ENCODE results near the gene C10orf95. TPM values are rescaled to one million over a fixed set of nuclear protein-coding genes. Genes with fewer than 3 reads are reported as not detected.

Gene C10orf95
- total RNA-seq, 1 donor from 2014 or later = 0.13 TPM

DNA sequence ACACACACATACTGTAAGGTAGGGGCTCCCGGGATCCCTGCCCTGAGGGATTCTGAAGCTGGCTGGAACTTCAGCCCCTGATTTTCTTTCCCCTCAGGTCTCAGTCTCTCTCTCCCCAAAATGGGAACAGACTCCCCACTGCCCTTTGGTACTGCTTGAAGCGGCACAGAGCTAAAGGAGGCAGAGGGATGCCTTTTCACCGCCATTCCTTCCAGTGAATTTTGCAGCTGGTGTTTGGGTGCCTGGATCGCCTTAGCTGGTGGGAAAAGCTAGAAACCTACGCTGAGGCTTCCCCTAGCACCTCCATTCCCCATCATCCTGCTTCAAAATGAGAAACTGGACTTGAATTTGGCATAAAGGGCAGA lies 16.2 kb downstream of the C10orf95 start:
- no peak for DNase-seq (ENCODE audit: low read depth, low spot score)

DNA sequence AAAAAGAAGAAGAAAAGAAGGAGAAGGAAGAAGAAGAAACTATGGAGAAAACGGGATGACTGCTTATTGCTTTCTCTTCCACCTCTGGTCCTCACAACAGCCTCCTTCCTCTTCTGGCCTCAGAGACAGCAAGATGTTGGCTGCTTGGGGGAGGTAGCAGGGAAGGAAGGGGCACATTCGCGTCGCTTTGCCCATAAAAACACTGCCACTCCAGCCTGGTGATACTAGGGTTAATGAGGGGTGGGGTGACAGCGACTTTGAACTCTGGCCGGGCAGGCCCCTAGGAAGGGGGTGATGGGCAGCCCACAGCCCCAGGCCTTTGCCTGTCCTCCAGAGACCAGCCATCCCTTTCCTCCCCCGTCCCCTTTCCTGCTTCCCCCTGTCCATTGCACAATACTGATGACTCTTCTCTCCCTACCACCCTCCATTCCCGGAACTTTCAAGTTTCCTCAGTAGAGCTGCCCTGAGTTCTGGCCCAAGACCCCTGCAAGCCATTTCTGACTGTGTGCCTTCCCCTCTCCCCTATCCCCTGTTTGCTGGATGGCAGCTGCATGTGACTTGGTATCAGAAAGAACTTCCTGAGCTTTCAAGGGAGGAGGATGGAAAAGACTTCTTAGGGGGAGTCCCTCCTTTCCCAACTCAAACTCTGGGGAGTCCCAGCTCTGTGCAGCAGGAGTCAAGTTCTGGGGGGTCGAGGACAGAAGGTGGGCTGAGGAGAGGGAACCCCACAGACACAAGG lies 16.8 kb downstream of the C10orf95 start:
- DNase-seq (ENCODE audit: low read depth, low spot score) = no peak

DNA sequence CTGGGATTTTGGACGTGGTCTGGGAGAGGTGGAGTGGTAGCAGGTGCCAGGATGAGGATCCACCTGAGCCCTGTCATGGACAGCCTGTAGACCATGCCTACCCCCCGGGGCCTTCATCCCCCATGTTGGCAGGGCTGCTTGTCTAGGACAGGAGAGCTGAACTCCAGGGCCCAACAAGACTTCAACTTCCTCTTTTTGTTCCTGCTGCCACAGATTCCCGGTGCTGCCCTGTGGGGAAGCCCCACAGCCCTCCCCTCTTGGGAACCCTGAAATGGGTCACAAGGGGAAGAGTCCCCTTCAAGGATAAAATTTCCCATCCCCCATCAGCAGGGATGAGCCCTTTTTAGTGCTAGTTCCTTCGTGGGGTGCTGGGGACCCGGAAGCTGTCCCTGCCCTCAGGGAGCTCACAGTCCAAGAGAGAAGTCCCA lies 17.7 kb downstream of the C10orf95 start:
- DNase-seq (ENCODE audit: low read depth, low spot score) = no peak

DNA sequence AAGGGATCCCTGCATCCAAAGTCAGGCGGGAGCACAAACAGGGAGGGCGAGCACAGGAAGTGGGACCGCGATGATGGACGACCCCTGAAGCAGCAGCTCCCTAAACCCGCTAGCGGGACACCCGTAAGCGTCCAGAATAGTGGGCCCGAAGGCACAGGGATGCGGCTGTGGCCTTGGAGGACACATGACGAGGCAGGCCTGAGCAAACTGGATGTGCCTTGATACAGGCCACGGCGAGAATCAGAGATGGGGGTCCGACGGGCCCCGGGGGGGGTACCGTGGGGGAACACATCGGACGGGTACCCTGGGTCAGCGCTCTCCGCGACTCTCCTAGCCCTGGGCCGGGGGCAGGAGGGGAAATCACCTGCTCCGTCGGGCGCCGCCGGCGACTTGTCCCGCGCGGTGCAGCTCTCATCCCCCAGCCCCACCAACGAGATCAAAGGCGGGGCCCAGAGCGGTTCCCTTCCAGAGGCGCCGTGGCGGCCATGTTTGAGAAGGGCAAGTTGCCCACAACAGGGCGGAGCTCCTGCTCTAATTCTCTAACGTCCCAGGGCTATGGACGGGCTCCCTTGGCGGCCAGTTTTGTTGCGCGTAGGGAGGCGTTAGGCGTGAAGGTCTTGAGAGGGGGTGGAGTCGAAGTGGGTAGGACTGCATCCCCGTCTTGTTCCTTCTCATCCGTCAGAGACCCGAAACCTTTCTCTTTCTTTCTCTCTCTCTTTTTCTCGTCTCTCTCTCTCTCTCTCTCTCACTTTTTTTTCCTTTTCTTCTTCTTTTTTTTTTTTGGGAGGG lies 19.0 kb downstream of the C10orf95 start, which contains the start of gene CUEDC2:
Gene CUEDC2 (minus strand): TSS at position 413 of the 789 bp plus-strand sequence. CDS start 7,386 bp downstream, outside the sequence.
- peak; percentile 84 for DNase-seq (ENCODE audit: low read depth, low spot score)

DNA sequence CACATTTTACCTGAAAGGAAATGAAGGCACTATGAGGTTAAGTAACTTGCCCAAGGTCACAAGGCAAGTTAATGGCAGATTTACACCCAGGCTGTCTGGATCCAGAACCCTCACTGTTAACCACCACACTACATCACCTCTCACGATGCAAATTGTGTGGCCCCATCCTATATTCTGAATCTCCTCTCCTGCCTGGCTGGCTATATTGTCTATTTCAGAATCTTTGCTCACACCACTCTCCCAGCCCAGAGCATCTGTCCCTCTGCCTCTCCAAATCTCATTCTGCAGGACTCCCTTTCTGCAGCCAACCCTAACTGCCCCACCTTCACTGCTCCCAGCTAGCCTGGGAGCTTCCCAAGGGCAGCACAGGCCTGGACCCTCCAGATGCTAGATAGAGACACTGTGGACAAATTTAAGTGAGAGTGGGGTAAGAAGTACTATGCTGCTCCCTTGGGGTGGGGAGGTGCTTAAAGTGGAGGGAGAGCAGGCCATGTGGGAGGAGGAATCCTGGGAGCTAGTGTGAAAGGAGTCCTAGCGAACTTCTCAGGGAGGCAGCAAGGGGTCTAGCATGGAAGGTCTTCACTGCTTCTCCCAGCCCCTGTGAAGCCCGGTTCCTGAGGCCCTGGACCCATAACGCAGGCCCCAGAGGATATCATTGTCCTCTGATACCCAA lies 19.8 kb downstream of the C10orf95 start:
- no peak for DNase-seq (ENCODE audit: low read depth, low spot score)

DNA sequence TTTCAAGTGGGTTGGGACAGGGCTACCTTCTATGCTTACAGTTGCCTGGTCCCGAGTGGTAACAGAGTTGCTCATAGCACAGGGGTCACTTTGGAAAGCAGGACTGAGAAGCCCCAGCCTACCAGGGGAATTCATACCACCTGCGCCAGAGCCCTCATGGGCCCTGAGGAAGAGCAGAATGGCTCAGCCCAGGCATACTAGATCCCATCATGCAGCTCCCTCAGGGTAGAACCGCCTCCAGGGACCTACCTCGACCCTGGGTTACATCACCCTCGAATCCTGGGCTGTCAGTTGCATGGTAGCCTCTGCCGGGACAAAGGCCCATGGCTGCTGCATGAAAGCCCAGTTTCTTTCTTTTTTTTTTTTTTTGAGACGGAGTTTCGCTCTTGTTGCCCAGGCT lies 21.9 kb downstream of the C10orf95 start:
- no peak for DNase-seq (ENCODE audit: low read depth, low spot score)

DNA sequence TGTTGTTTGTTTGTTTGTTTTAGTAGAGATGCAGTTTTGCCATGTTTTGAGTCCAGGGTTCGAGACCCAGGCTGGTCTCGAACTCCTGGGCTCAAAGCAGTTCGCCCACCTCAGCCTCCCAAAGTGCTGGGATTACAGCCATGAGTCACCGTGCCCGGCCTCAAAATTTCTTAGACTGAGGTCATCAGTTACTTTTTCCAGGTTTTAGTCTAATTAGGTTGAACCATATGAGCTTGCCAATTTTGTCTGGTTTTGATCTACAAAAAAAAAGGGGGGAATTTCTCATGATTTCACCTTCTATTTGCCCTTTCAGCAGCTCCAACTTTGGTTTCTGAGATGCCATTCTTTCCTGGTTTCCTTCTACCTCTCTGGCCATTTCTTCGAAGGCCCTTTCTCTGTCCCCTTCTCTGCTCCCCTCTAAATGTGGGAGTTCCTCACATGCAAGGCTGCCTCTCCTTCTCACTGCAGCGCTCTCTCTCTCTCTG lies 24.5 kb downstream of the C10orf95 start:
- no peak for DNase-seq (ENCODE audit: low read depth, low spot score)

DNA sequence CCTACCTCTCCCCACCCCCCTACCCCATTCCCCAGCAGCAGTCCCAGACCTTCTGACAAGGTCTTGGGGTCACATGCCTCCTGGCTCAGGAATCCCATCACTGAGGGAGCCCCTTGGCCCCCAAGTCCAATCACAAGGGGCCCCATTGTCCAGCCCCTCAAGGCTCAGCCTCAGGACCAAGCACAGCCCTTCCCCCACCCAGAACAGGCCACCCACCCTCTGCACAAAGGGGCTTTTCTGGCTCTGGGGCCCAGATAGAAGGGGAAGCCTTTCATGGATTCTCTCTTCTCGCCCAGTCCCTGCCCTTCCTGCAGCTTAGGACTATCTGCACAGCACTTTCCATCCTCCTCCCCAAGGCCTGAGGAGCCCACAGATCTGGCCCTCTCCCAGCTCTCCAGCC lies 25.9 kb downstream of the C10orf95 start:
- no peak for DNase-seq (ENCODE audit: low read depth, low spot score)

DNA sequence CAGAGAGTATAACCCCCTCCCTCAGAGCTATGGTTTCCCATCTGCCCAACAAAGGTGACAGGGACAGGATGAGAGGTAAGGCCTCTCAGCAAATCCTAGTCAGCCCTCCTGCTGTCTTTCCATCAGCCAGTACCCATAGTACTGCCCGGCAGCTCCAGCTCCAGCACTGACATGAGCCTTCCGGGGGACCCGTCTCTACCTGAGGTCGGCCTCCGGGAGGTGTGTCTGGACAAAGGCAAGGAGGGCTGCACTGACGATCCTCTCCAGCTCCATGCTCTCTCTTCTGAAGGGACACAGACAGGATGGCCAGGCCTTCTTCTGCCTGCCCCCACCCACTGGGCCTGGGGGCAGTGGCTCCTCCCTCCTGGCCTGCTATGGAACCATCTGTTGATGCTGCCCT lies 26.4 kb downstream of the C10orf95 start:
- no peak for DNase-seq (ENCODE audit: low read depth, low spot score)

DNA sequence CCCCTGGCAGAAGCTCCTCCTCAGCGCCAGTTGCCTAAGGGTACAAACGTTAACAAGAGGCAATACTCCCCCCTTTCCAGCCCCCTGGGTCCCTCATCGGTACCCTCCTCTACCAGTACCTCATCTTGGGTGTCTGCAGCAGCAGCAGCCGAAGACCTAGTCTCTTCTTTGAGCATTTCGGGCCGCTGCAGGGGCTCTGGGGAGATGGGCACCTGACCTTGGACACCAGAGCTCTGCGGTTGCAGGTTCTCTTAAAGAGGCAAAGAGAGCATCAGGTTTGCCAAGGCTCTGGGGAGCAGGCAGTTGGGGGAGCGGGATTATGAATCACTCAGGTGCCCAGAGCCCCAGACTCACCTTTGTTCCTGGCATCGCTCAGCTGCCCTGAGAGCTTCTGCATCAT lies 27.2 kb downstream of the C10orf95 start:
- no peak for DNase-seq (ENCODE audit: low read depth, low spot score)

DNA sequence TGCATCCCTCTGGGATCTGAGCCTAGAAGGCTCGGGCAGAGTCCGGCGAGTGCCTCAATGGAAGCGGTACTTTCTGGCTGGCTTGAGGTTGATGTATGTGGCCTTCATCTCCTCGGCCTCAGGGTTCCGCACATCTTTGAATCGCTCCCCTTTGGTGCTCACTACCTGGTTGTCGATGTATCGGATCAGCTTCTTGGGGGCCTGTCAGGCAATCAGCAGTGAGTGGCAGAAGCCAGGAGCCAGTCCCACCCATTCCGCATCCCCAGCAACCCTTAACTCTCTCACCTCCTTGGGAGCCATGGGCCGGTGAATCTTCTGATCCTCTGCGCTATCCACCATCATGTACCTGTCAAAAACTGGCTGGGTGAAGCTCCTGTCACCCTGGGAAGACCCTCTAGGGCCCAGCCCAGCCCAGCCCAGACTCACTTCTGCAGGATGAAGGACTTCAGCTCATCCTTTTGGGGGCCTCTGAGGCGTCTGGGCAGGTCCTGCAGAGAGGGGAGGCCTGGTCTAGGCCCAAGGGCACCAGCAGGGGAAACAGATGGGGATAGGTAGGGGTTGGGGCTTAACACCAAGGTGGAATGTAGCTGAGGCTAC lies 27.9 kb downstream of the C10orf95 start:
- DNase-seq (ENCODE audit: low read depth, low spot score) = no peak

DNA sequence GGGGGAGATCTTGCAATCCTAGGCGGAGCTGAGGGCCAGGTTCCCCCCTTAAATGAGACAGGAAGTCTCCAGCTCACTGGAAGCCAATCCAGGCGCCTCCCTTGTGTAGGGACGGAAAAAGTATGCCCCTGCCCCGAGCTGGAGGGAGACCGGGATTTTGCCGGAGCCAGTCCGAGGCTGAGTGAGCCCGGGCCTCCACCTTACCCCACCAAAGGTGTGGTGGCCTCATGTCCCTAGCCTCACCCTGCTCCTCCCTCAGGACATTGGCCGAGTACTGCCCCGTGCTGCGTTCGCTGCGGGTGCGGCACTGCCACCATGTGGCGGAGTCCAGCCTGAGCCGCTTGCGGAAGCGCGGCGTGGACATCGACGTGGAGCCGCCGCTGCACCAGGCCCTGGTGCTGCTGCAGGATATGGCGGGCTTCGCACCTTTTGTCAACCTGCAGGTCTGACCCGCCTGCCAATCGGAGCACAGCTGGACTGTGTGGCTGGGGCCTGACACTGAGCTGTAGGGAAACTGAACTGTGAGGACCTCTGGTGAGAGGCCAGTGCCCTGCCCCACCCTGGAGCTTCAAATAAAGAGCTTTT lies 28.7 kb downstream of the C10orf95 start:
- no peak for DNase-seq (ENCODE audit: low read depth, low spot score)

DNA sequence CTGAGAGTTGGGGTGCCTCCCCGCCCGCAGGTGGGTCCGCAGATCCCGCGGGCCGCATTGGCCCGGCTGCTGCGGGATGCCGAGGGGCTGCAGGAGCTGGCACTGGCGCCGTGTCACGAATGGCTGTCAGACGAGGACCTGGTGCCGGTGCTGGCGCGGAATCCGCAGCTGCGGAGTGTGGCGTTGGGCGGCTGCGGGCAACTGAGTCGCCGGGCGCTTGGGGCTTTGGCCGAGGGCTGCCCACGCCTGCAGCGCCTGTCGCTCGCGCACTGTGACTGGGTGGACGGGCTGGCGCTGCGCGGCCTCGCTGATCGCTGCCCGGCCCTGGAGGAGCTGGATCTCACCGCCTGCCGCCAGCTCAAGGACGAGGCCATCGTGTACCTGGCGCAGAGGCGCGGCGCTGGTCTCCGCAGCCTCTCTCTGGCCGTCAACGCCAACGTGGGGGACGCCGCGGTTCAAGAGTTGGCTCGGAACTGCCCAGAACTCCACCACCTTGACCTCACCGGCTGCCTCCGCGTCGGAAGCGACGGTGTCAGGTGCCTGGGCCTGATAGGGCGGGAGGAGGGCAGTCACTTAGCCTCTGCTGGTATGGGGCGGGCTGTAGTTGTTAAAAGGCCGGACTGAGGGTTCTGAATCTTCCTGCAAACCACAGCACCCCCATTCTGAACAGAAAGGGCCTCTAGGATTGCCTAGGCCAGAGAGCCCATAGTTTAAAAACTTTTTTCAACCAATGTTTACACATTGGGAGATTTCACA lies 29.4 kb downstream of the C10orf95 start:
- DNase-seq (ENCODE audit: low read depth, low spot score) = no peak

DNA sequence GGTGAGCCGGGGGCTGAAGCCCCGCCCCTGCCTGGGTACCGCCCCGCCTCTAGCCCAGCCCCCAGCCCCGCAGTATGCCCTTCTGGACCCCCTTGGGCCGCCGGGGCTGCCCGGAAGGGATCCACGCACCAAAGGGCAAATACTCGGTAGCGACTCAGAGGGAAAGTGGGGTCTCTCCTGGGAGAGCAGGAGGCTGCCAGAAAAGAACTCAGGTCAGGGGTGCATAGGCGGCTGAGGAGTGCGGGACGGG lies 29.9 kb downstream of the C10orf95 start:
- no peak for DNase-seq (ENCODE audit: low read depth, low spot score)

DNA sequence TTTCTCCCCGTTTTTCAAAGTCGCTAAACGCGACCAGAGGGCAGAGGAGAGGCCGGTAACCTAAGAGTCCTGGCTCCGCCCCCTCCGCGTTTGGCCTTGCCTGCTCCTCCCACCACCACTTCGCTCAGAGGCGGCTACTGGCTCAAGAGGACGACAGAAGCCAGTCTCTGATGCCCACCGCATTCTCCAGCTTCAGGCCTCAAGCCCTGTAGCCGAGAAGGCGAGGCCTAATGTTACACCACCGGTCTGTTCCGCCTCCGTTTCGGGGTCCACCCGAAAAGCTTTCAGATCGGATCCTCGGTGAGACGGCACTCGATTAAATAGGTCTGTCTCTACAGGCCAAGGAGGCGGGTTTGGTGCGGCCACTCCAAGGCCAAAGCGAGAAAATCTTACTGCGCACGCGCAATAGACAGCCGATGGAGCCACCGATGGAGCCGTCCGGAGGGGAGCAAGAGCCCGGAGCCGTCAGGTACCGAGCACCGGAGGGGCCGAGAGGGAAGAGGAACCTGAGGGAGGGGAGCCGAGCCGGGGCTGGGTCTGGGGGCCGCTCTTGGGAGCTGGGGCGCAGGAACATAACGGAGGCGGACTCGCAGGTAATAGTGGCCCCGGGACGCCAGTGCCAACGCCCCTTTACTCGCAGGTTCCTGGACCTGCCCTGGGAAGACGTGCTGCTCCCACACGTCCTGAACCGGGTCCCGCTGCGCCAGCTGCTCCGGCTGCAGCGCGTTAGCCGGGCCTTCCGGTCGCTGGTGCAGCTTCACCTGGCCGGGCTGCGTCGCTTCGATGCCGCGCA lies 30.4 kb downstream of the C10orf95 start, which contains the start of gene FBXL15:
Gene FBXL15 (plus strand): TSS at position 123 of the 793 bp plus-strand sequence. CDS start 294 bp downstream, at position 417.
- peak; percentile 79 for DNase-seq (ENCODE audit: low read depth, low spot score)

DNA sequence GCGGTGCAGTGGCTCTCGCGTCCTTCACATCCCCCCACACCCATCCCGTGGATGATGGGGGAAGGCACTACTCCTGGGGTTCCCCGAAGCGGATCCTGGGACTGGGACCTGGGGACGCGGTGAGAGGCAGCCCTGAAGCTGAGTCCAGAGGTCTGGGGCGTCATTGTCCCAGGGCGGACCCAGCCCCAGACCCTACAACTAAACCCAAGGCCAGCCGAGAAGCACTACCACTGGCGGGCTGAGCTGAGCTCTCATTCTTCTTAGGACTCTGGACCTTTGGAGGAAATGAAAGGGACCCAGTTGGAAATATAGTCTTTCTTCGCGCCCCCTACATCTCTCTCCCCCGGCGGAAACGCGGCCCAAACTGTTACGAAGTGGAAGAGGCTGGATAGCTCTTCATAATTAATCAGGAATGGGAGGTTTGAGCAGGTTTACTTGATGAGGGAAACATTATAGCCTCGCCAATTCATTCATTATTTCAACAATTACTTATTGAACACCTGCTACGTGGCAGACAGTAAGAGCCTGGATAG lies 31.1 kb downstream of the C10orf95 start:
- no peak for DNase-seq (ENCODE audit: low read depth, low spot score)

DNA sequence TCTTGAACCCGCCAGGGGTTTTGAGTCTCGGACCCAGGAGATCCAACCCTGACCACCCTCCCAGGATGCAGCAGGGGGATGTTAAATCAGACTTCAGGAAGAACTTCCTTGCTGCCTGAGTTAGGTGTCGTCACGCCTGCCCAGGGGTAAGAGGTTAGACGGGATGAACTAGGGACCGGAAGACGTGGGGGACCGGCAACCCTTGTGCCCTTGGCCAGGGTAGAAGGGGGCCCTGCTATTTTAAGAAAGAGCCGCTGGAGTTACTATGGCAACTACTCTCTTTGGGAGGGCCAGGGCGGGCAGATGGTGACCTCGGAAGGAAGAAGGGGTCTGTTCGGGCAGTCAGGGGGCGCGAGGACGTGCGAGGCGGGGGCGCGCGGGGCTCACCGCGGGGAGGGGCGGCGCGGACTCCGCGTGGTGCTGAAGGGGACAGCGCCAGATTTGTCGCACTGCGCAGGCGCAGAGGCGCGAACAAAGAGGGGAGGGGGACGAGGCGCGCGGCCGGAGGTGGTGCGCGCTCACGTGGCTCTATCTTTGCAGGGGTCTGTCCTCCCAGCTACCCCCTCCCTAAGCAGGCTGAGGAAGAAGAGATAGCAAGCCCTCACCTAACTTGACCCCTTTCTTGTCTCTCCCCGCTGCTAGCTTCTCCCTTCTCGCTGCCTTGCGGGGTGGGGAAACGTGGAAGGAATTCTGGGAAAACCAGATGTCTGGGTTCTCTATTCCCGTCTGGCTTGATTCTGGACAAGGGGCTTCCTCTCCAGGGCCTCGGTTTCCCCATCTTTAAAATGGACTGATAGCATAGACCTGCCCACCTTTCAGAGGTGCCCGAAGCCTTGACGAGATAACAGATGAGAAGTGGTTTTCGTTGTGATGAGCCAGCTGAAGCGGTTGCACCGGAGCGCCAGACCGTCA lies 31.8 kb downstream of the C10orf95 start:
- DNase-seq (ENCODE audit: low read depth, low spot score) = no peak

DNA sequence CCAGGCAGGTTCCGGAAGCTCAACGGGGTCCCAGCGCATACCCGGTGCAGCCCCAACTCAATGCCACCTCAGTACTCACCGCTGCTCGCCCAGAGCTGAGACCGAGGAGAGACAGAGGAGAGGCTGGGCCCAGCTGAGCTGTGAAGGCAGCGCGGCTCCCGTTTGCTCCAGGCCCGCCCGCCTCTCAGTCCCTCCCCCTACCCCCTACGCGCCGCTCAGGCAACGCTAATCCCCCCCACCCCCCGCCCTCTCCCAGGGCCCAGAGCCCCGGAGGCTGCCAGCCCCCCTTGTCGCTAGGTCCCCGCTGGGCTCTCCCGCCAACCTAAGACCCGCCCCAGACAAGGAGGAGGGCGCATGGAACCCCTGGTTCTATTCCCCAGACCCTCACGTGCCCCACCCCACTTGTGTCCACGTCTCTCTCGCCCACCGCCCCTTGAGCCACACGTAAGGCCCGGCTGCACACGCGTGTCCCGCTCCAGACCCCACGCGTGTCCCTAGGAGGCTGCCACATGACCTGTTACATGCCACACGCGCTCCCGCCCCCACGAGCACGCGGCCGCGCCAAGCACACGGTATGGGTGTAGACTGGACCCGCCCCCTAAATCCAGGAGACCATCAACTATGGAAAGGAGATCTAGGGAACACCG lies 32.6 kb downstream of the C10orf95 start, which contains the start of gene PSD:
Gene PSD (minus strand): TSS at position 164 of the 647 bp plus-strand sequence. CDS start 1,747 bp downstream, outside the sequence.
- no peak for DNase-seq (ENCODE audit: low read depth, low spot score)

All from pulmonary artery endothelial cell (primary cell).